Stimulated activated CD4-positive, alpha-beta T cell treated with anti-CD3 and anti-CD28 coated beads, Interleukin-12 subunit alpha, Interleukin-12 subunit beta, amount 100 ng/mL, for 48 hours (primary cell): ENCODE measurements around the gene TPGS1.
A peak's percentile ranks its signal among the peaks of the same experiment; 100 is the strongest.

Source experiments
- DNase-seq, 3 donors: peaks; one replicate each; pipeline ENCODE4 v3.0.0-alpha.2; 2020; ENCODE audit warnings: low read depth in 2 of 3, low spot score in 1 of 3

TPGS1 gene, protein sequence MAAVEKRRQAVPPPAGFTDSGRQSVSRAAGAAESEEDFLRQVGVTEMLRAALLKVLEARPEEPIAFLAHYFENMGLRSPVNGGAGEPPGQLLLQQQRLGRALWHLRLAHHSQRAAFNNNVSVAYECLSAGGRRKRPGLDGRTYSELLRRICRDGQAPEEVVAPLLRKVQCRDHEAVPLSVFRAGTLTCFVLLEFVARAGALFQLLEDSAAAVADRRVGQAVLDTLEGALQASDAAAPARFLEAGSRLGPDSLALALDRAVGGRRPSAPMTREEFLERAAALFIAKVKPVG

GRCh38 chr19:507286-508203 lies at the start of gene TPGS1:
TSS of gene TPGS1 (plus strand) at chr19:507497. CDS start at chr19:507507, 10 bp downstream.
- peak in 2 of 3 donors; percentile 78 to 80 for DNase-seq

DNA sequence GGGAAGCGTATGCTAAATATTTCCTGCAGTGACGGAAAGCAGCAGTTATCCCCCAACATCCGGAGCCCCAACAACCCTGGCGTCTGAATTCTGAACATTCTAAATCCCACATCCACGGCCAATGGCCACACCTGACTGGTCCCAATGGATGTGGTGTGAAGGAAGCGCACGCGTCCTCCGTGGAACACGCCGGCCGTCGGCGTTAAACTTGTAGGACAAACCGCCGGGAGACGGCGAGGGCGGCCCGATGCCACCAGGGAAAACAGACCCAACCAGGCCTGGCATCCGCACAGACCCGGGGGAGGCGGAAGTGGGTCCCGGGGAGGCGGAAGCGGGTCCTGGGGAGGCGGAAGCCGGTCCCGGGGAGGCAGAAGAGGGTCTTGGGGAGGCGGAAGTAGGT lies 49.7 kb upstream of the TPGS1 start:
- DNase-seq = no peak

- DNase-seq = no peak
These were observed 48.9 kb upstream of the TPGS1 start for GRCh38 chr19:458091-459042.

DNA sequence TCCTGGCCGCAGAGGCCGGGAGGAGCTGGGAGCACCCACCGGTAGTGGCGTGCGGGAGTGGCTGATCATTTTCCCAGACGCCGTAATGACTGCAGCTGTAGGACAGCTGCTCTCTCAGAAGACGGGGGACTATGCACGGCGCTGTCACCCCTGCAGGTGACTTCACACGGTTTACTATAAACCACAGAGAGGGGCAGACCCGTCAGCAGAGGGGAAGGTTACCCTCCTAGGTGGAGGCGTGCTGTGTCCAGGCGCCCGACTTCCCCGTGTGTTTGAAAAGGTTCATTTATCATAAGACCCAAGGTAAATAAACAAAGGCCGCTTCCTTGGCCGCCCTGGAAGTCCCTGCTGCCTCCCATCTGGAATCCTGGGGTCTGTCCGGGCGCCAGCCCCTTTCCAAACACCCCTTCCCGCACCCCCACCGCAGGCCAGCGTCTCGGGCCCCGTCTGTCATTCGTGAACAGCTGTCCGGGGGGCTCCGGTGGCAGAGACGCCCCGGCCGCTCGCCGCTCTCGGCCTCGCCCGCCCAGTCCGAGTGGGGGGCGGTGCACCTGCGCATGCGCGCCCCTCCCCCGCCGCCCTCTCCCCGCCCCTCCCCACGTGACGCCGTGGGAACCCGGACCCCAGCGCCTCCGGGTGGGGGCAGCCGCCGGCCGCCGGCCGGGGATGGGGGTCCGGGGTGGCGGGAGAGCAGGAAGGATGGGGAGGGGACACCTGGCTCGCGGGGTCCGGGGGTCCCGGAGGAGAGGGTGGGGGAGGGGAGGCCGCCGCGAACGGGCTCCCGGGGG lies 47.4 kb upstream of the TPGS1 start:
- DNase-seq = peak in 2 of 3 donors; percentile 8 to 14

DNA sequence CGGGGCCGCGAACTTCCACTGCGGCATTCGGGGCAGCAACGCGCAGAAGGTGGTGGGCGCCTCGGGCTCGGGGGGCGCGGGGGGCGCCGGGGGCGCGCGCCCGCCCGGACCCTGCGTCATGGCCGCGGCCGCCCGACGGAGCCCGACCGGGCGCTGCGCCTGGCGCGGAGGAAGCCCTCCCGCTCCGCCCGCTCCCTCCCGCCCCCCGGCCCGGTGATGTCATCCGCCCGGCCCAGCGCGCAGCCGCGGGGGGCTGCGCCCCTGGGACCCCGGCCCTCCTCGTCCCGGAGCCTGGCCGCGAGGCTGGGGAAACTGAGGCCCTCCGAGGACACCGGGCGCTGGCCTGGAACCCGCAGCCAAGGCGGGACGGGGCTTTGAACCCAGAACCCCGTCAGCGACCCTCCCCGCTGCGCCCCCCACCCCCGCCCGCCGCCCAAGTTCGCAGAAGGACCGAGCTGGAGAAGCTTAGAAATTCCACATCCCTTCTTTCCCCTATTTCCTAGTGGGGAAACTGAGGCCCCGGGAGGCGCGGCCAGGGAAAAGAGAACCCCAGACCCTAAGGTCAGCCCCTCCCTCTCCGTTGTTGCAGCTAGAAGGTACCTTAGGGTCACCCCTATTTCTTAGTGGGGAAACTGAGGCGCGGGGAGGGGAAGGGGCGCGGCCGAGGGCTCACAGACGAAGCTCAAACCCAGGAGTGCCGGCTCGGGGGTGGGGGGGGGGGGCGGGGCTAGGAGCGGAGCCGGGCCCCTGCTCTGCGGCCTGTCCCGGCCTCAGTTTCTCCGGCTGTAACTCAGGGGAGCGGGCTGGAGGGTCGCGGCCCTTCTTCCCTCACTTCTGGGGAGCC lies 46.2 kb upstream of the TPGS1 start, which contains the start of gene SHC2:
SHC2 (minus strand) TSS at position 157 of the 844 bp plus-strand sequence; CDS start at position 120, 37 bp downstream.
- no peak for DNase-seq

- DNase-seq = no peak
These were observed 45.4 kb upstream of the TPGS1 start for GRCh38 chr19:461721-462551.

GRCh38 chr19:463483-464207 lies 43.7 kb upstream of the TPGS1 start:
- no peak for DNase-seq

GRCh38 chr19:464208-464545 lies 43.1 kb upstream of the TPGS1 start:
- no peak for DNase-seq

DNA sequence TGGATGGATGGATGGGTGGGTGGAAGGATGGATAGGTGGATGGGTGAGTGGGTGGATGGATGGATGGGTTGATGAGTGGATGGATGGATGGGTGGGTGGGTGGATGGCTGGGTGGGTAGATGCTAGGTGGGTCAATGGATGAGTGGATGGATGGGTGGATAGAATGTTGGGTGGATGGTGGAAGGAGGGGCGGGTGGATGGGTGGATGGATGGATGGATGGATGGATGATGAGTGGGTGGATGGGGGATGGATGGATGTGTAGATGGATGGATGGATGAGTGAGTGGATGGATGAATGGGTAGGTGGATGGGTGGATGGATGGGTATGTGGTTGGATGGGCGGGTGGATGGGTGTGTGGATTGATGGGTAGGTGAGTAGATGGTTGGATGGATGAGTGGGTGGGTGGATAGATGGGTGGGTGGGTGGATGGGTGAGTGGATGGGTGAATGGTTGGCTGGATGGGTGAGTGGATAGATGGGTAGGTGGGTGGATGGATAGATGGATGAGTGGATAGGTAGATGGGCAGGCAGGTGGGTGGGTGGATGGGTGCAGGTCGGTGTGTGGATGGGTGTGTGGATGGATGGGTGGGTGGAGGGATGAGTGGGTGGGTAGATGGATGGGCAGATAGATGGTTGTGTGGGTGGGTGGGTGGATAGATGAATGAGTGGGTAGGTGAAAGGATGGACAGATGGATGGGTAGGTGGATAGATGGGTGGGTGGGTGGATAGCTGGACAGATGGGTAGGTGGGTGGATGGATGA lies 42.1 kb upstream of the TPGS1 start:
- DNase-seq = no peak

DNA sequence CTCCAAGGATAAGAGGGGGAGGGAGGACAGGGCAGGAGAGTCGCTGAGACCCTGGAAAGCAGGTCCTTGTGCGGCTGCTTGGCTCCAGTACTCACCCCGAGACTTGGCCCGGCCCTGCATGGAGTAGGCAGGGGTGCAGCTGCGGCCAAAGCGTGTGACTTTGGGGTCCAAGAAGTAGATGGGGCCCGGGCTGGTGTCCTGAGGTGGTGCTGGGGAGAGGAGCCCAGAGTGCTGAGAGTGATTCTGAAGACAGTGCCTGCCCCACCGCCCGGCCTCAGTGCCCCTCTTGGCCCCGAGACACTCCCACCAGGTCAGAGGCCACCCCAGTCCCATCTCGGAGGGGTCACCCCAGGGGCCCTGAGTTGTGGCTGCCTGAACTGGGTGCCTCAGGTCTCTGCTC lies 39.7 kb upstream of the TPGS1 start:
- no peak for DNase-seq

DNA sequence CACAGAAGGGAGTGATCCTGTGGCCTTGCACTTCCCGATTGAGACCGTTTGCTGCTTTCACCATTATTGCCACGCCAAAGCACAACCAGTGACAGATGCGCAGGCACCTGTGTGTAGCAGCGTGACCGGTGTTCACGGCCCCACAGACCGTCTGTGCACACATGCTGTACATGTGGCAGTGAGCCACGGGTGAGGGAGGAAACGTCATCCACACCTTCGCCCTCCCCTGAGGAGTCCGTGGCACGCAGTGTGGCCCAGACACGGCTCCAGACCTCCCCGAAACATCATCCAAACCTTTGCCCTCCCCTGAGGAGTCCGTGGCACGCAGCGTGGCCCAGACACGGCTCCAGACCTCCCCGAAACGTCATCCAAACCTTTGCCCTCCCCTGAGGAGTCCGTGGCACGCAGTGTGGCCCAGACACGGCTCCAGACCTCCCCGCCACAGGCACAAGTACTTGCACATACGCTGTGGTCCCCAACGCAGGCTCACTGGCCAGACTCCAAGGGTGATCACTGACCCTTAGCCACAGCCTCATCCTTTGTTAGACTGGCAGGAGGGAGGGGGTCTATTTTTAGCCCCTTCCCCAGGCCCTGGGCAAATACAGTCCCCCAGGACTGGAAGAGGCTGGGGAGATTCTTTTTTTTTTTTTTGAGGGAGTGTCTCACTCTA lies 38.6 kb upstream of the TPGS1 start:
- no peak for DNase-seq

DNA sequence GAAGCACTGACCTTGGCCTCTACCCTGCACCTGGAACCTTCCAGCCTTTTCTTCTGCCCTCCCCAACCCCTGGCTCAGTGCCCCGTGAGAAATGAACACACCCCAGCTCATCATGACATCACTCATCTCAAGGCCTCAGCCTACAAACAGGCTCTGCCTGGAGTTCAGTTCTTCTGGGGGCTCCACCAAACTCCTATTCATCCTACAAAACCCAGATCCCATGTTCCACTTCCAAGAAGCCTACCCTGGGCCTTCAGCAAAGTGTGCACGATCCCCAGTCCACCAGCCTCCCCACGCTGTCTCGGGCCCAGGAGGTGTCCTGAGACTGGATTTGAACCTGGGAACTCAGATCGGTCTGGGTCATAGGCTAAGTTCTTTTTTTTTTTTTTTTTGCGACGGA lies 37.5 kb upstream of the TPGS1 start:
- no peak for DNase-seq

DNA sequence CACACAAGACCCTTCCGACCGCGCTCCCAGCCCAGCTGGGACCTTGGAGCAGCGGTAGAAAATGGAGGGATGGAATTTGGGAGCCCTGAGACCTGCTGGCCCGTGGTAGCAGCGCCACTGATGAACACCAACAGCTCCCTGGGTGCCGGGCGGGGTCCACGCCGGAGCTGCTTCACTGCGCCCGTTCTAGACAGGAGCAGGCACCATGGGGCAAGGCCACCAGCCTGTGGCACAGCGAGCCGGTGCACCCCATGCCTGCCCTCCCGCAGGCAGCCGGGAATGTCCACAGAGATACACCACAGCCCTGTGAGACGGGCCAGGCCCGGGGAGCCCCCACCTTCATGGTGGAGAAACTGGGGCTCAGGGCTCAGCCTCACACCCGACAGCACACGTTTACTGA lies 36.6 kb upstream of the TPGS1 start:
- no peak for DNase-seq

- DNase-seq = no peak
These were observed 35.1 kb upstream of the TPGS1 start for GRCh38 chr19:472005-472858.

GRCh38 chr19:474126-475078 lies 32.9 kb upstream of the TPGS1 start:
- no peak for DNase-seq
